Activated naive CD8-positive, alpha-beta T cell treated with anti-CD3 and anti-CD28 coated beads, Interleukin-2, amount 50 U/mL, for 24 hours (primary cell): ENCODE data around the gene CISD2.
"Not testable (repeated sequence)": the region's sequence is repeated elsewhere in the genome, so short reads cannot be mapped to it uniquely, and the experiment has no call there.

ENCODE experiments used
- ATAC-seq: fragments of 150-1000 bp; cut with Tn5 transposase; one replicate; pipeline ENCODE4 v1.10.0; 2021
- DNase-seq: peaks from one replicate; pipeline ENCODE4 v3.0.0; 2021
- H3K27ac Mint-ChIP-seq: one replicate; pipeline ENCODE4 v1.8.0; 2021; ENCODE audit warnings: mild to moderate bottlenecking, mixed read lengths
- H3K27me3 Mint-ChIP-seq: one replicate; pipeline ENCODE4 v1.8.0; 2021; ENCODE audit warnings: mixed read lengths
- H3K36me3 Mint-ChIP-seq: one replicate; pipeline ENCODE4 v1.8.0; 2021; ENCODE audit warnings: low read depth, mixed read lengths
- H3K4me1 Mint-ChIP-seq: one replicate; pipeline ENCODE4 v1.8.0; 2021; ENCODE audit warnings: mixed read lengths
- H3K4me3 Mint-ChIP-seq: one replicate; pipeline ENCODE4 v1.8.0; 2021; ENCODE audit warnings: mild to moderate bottlenecking, moderate library complexity, mixed read lengths
- H3K9me3 Mint-ChIP-seq: one replicate; pipeline ENCODE4 v1.8.0; 2021; ENCODE audit warnings: mixed read lengths

Gene CISD2

GRCh38 chr4:102935716-102936115 lies 66.9 kb downstream of the CISD2 start:
- Mint-ChIP-seq H3K36me3 (no peaks in the 10 kb centered on the region), H3K27ac (no peak overlapping the region), H3K4me3 (no peak overlapping the region), H3K9me3 (no peaks in the 10 kb centered on the region), H3K4me1 (no peaks in the 10 kb centered on the region), H3K27me3 (no peaks in the 10 kb centered on the region)
- DNase-seq = no peak
- no peak for ATAC-seq

DNA sequence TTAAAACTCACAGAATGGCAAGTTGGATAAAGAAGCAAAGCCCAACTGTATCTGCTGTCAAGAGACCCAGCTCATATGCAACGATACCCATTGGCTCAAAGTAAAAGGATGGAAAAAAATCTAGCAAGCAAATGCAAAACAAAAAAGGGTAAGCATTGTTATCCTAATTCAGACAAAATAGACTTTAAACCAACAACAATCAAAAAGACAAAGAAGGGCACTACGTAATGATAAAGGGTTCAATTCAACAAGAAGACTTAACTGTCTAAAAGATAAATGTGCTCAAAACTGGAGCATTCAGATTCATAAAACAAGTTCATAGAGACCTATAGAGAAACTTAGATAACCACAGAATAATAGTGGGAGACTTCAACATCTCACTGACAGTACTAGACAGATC lies 69.3 kb downstream of the CISD2 start:
- DNase-seq, H3K4me3 Mint-ChIP-seq, H3K9me3 Mint-ChIP-seq, H3K27me3 Mint-ChIP-seq, ATAC-seq, H3K36me3 Mint-ChIP-seq, H3K4me1 Mint-ChIP-seq, H3K27ac Mint-ChIP-seq: not testable (repeated sequence)
